ENCODE results near the gene TLL2. TPM values are rescaled to one million over a fixed set of nuclear protein-coding genes. Genes with fewer than 3 reads are reported as not detected.

TLL2 gene
- total RNA-seq, 1 donor from 2014 or later = 0.05 TPM

- intact Hi-C loops (cut with micrococcal nuclease) = no loop called here
Observed at GRCh38 chr10:96468845-96469244, 44.9 kb downstream of the TLL2 start.

DNA sequence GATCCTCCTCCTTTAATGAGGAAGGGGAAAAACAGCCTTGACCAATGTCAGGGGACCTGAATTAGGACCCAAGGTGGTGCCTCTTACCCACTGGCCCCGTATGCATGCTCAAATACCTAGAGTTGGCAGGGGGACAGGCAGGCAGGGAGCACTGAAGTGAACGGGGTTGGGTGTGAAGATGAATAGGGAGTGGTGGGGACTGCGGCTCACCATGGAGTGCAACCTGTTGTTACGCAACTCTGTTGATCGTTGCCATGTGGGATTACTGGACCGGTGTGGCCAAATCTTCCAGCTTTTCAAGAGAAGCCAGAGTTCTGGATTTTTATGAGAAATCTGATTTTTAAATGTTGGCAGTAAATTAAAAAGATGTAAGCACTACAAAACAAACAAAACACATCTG, 48.1 kb downstream of the TLL2 start:
- intact Hi-C loops (cut with micrococcal nuclease) = no loop called here

- intact Hi-C loops (cut with micrococcal nuclease) = no loop called here
Observed at GRCh38 chr10:96463562-96463961, 50.2 kb downstream of the TLL2 start.

- intact Hi-C loops (cut with micrococcal nuclease) = no loop called here
Observed at GRCh38 chr10:96462606-96463151, 51.0 kb downstream of the TLL2 start.

GRCh38 chr10:96460316-96460715, 53.4 kb downstream of the TLL2 start:
- intact Hi-C loops (cut with micrococcal nuclease) = no loop called here

DNA sequence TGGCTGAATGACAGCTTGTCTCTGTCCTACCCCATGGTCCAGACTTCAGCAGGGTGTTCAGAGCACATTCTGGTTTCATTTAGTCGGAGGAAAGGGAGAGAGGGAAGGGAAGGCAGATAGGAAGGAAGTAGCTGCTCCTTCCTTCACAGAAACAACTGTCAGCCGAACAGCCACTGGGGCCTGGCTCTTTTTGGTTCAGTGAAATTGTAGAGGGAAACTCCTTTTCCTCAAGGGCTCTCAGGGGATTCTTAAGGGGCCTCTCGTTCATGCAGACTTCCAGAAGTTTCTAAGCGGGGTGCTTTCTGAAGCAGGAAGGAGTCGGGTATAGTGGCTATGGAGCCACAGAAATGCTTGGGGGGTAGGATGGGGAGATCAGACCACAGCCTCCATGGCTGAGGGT, 56.4 kb downstream of the TLL2 start:
- intact Hi-C loops (cut with micrococcal nuclease) = no loop called here

DNA sequence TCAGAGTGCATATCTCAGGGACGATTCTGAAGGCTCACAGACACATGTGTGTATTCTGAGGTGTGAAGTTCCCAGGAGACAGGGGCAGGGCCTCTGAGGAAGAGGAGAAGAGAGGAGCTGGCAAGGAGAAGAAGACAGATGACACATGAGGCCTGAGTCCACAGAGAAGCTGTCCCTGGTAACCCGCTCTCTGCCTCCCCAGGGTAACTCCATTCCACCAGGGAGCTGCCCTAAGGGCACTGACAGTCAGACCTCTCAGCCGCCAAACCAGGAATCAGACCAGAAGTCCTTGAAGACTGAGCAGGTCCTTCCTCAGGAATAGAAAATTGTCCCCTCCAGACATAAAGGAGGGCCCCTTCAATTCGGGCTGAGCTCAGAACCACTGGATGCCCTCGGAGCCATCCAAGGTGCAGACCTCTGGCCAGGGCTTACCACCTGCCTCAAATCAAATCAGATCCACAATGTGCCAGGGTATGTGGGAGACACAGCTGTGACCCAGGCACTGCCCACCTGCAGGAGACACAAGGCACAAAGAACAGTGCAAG, 57.4 kb downstream of the TLL2 start:
- intact Hi-C loops (cut with micrococcal nuclease) = no loop called here

GRCh38 chr10:96453856-96454583, 59.7 kb downstream of the TLL2 start:
- intact Hi-C loops (cut with micrococcal nuclease) = no loop called here

DNA sequence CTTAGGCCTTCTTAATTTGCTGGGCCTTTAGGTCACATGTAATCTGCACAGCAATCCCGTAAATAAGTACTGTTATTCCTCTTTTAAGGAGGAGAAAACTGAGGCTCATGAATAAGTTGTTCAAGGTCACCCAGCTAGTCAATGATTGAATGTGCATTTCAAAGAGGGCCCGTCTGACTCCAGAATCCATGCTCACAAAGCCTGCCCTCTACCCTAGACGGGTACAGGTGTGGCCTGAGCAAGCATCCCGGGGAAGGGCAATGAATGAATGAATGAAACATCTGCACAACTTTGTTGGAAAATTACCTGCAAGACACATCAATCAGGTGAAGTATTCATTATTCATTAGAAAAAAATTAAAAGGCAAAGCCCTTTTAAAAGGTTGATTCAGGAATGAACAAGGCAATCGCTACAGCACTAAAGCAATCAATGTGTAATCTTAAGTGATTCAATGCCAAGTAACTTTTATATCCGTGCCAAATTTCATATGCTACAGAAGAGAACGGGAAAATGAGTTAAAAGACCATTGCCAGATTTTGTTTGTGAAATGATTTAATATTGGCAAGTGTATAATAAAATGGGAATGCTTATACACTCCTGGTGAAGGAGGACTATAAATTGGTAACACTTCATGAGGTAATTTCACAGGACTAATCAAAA, 61.1 kb downstream of the TLL2 start:
- intact Hi-C loops (cut with micrococcal nuclease) = no loop called here

- intact Hi-C loops (cut with micrococcal nuclease) = no loop called here
Observed at GRCh38 chr10:96450529-96451207, 63.1 kb downstream of the TLL2 start.

DNA sequence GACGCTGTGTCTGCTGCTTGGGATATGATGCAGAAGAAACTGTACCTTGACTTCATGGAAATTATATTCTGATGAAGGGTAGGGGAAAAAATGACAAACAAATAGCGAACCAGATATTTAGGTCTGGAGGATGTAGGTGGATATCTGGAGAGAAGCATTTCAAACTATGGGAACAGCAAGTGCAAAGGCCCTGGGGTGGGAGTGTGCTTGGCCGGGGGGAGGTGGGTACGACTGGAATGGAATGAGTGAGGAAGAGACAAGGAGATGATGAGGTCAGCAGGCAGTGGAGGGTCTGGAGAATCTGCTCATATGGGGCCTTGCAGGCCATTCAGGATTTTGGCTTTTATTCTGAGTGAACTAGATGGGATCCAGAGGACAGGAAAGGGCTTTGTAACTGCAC, 65.2 kb downstream of the TLL2 start:
- intact Hi-C loops (cut with micrococcal nuclease) = no loop called here

DNA sequence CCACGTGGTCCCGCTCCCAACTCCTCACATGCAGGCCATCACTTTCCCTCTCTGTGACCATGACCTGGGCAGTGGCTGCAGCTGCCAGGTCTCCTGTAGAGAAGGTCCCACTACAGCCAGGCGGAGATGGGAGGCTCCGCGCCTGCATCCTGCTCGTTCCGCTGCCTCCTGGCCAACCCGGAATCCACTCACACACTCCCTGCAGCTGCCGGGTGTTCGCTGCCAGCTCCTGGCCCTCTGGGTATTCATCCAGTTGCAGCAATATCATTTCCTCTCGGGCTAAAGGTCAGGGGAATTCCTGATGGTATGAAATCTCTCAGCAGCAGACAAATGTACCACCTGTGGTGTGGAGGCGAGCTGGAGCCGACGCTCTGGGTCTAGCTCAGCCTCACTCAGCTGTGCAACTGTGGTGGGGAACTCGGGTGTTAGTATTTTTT, 65.7 kb downstream of the TLL2 start:
- intact Hi-C loops (cut with micrococcal nuclease) = no loop called here

GRCh38 chr10:96446966-96447596, 66.6 kb downstream of the TLL2 start:
- intact Hi-C loops (cut with micrococcal nuclease) = no loop called here

GRCh38 chr10:96441987-96442643, 71.6 kb downstream of the TLL2 start:
- intact Hi-C loops (cut with micrococcal nuclease) = no loop called here

DNA sequence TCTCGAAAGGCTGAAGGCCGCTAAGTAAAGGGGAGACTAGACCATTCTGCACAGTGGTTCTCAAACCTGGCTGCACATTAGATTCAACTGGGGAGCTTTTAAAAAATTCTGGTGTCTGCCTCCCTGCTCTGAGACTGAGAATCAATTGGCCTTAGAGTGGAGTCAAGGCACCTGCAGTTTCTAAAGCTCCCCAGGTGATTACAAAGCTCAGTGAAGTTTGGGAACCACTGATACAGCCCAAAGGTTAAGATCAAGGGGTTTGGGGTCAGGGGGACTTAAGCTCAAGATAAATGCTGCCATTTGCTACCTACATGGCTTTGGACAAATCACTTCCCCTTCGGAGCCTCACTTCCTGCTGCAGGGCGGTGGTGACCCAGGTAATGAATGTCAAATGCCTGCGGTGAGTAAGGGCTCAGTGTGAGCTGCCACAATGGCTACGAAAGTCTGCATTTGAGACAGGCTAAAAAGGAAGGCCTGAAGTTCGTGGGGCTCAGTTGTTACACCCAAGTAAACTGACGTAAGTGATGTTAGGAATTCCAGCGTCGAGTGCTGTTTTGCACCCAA, 72.3 kb downstream of the TLL2 start:
- intact Hi-C loops (cut with micrococcal nuclease) = no loop called here

DNA sequence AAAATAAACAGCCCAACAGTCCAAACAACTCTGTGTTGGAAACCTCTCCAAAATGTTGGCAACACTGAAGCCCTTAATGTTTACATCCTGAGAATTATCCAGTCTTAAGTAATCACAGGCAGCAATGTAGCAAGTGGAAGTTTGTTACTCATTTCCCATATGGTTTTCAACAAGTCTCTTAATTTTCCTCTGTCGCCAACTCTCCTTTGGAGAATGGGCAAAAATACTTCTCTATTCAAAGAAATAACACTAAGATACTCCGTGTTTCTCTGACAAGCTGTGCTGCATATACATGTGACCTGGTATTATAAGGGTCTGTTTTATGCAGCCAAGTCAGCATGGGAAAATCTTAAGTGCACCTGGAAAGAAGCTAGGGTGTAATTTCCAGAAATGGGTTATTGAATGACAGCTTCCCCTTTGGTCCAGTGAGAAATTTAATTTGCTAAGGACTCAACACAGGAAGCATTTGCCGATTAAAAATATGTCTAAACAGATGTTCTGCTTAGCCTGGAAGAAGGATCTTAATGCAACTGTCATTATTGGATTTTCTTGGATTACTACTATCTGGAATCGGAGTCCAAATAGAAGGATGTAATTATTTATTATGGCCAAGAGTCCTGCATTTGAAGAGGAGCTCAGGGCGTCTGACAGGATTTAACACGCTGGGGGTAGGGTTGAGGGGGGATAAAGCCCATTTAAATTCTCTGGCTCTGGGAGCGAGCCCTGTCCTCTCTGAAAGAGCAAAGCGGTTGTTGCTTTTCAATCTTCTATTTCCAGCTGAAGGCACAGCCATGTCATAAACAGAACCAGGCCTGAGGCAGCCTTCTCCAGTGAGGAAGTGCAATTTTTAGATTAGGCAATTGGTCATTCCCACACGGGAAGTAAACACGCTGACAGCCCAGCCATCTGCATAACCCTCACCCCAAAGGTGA, 73.1 kb downstream of the TLL2 start:
- intact Hi-C loops (cut with micrococcal nuclease) = no loop called here

DNA sequence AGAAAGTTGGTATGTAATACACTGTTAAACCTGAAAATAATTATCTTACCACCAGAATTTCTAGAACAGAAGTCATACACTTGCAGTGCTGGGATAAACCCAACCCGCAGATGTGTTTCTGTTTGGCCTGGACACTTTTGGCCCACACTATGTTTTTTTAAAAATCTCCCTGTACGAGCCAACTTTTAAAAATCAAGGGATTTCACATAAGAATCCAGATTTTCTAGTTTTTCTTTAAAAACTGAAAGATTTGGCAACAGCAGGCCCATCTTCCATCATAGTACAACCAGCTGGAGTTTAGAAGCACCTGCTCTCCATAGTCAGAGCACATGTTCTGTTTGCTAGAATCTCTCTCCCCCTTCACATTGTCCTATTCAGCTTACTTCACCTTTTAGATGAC, 74.0 kb downstream of the TLL2 start:
- intact Hi-C loops (cut with micrococcal nuclease) = no loop called here

DNA sequence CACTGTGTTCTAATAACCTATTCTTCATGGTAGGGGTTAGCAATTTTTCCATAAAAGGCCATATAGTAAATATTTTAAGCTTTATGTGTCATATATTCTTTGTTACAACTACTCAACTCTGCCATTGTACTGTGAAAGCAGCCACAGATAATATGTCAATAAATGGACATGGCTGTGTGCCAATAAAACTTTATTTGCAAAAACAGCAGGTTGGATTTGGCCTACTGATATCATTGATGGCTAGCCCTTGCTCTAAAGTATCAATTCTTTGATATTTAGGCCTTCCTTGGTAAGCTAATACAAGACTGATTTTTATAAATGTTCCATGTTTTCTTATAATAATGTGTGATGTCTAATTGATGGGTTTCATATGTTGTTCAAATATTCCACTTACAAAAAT, 77.7 kb downstream of the TLL2 start:
- intact Hi-C loops (cut with micrococcal nuclease) = no loop called here

- intact Hi-C loops (cut with micrococcal nuclease) = no loop called here
Observed at GRCh38 chr10:96431211-96431970, 82.3 kb downstream of the TLL2 start.

Measured in T-helper 2 cell treated with Interferon-gamma antibody and Interleukin-4, amounts not matched to agents 100 ng/mL and 5 ng/mL, for 36 hours (primary cell).